ENCODE results near the gene ARL11.

ARL11 gene

DNA sequence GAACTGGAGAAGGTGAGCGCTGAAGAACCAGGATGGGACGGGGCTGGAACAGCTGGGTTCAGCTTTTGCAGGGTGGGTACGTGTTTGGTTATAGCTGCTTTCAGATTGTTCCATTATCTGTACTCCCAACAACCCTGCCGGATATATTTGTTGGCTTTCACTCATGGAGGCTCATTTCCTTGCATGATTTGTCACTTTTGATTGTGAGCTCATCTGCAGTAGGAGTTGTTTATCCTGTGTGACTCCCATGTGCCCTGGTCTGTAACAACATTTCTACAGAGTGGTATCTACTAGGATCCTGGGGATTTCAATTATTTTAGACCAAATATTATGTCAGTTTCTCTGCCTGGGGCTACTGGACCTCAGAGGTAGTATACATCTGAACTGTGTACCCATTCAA lies 5.4 kb downstream of the ARL11 start:
- H3K9me2 ChIP-seq (replicated peaks; ENCODE audit: insufficient read depth, low read length): no peaks in the 10 kb centered on the region
- no peaks in the 10 kb centered on the region for H3K4me1 ChIP-seq (ENCODE audit: low read length)
- no peaks in the 10 kb centered on the region for H4K20me1 ChIP-seq (ENCODE audit: insufficient read depth, low read length)
- H3K4me2 ChIP-seq (ENCODE audit: low read depth, low read length): no peak overlapping the region
- H3K79me2 ChIP-seq (ENCODE audit: low read length): no peaks in the 10 kb centered on the region
- TF ChIP-seq EZH2 (optimal IDR thresholded peaks at IDR 0.05; ENCODE audit: low read depth, low read length) (no peak), EZH2phosphoT487 (IDR thresholded peaks at IDR 0.05; ENCODE audit: low read length) (no peak)
- TF ChIP-seq, protein P1, sequence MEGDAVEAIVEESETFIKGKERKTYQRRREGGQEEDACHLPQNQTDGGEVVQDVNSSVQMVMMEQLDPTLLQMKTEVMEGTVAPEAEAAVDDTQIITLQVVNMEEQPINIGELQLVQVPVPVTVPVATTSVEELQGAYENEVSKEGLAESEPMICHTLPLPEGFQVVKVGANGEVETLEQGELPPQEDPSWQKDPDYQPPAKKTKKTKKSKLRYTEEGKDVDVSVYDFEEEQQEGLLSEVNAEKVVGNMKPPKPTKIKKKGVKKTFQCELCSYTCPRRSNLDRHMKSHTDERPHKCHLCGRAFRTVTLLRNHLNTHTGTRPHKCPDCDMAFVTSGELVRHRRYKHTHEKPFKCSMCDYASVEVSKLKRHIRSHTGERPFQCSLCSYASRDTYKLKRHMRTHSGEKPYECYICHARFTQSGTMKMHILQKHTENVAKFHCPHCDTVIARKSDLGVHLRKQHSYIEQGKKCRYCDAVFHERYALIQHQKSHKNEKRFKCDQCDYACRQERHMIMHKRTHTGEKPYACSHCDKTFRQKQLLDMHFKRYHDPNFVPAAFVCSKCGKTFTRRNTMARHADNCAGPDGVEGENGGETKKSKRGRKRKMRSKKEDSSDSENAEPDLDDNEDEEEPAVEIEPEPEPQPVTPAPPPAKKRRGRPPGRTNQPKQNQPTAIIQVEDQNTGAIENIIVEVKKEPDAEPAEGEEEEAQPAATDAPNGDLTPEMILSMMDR (IDR thresholded peaks at IDR 0.05; ENCODE audit: low read length): no peak
- no peak overlapping the region for H3K27ac ChIP-seq (ENCODE audit: low read length)
- H3F3A ChIP-seq (ENCODE audit: insufficient read depth, low read length): no peaks in the 10 kb centered on the region
- no peak overlapping the region for H3K9ac ChIP-seq (ENCODE audit: low read length)
- no peaks in the 10 kb centered on the region for H3K9me3 ChIP-seq (replicated peaks; ENCODE audit: insufficient read depth, low read length)
- no peaks in the 10 kb centered on the region for H3K27me3 ChIP-seq (replicated peaks; ENCODE audit: insufficient read depth, low read length)
- no peak overlapping the region for H2AFZ ChIP-seq (ENCODE audit: low read length)
- no peak for DNase-seq
- no peaks in the 10 kb centered on the region for H3K36me3 ChIP-seq (replicated peaks; ENCODE audit: insufficient read depth, low read length)
- no peak overlapping the region for H3K4me3 ChIP-seq (ENCODE audit: low read length)

DNA sequence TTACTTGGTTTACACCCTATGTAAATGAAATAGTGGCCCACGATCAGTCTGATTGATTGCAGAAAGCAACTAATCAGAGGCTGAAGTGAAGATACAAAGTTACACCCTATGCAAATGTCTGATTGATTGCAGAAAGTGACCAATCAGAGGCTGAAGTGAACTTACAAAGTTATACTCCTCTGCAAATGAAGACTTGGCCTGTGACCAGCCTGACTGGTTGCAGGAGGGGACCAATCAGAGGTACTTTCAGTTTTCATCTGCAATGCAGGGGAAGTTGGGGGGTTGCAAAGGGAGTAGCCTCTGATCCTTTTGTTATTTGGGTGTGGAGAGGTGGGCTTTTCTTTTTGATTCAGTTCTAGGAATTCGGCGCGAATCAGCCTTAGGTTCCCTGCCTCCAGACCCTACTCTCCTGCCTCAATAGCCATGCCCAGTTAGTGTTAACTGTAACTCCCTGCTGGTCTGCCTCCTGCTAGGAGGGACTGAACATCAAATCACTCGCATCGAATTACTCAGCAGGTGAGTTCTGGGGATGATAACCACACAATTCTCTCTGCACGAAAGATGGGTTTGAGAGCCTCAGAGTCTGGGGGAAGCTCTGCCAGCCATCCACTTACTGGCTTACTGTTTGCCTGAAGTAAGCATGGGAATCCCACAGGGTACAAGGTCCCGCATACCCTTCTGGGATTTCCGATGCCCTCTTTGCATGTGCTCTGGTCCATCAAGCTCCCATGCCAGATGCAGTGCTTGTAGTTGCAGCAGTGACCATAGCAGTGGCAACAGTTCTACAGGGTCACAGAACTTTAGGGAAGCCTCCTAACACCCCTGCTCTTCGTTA lies 7.5 kb downstream of the ARL11 start:
- H3K4me2 ChIP-seq (ENCODE audit: low read depth, low read length): no peak overlapping the region
- H4K20me1 ChIP-seq (ENCODE audit: insufficient read depth, low read length): no peaks in the 10 kb centered on the region
- H3K9ac ChIP-seq (ENCODE audit: low read length): no peak overlapping the region
- no peak for DNase-seq
- no peaks in the 10 kb centered on the region for H3K4me1 ChIP-seq (ENCODE audit: low read length)
- H2AFZ ChIP-seq (ENCODE audit: low read length): no peak overlapping the region
- no peak overlapping the region for H3K4me3 ChIP-seq (ENCODE audit: low read length)
- H3K9me3 ChIP-seq (replicated peaks; ENCODE audit: insufficient read depth, low read length): no peaks in the 10 kb centered on the region
- H3K36me3 ChIP-seq (replicated peaks; ENCODE audit: insufficient read depth, low read length): no peaks in the 10 kb centered on the region
- H3K79me2 ChIP-seq (ENCODE audit: low read length): no peaks in the 10 kb centered on the region
- TF ChIP-seq, protein P1 (IDR thresholded peaks at IDR 0.05; ENCODE audit: low read length): no peak
- TF ChIP-seq EZH2phosphoT487 (IDR thresholded peaks at IDR 0.05; ENCODE audit: low read length) (no peak), EZH2 (optimal IDR thresholded peaks at IDR 0.05; ENCODE audit: low read depth, low read length) (no peak)
- H3K27ac ChIP-seq (ENCODE audit: low read length): no peak overlapping the region
- H3F3A ChIP-seq (ENCODE audit: insufficient read depth, low read length): no peaks in the 10 kb centered on the region
- no peaks in the 10 kb centered on the region for H3K27me3 ChIP-seq (replicated peaks; ENCODE audit: insufficient read depth, low read length)
- H3K9me2 ChIP-seq (replicated peaks; ENCODE audit: insufficient read depth, low read length): no peaks in the 10 kb centered on the region

DNA sequence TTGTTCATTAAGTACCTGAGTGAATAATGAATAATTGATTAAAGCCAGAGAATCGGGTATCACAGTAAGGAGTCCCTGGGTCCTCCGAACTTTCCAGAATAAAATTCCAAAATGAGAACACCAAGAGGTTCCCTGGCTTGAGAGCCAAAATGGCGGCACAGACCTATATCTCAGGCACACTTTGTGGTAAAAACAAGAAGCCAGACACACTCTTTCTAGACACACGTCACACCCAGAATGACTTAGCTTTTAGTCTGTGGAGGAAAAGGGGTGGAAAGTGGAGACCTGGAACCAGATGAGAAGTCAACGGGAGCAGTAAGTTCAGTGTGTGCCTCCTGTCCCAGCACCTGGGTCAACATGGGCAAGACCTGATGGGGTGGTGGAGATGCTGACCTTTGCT lies 8.4 kb downstream of the ARL11 start:
- no peaks in the 10 kb centered on the region for H3K9me3 ChIP-seq (replicated peaks; ENCODE audit: insufficient read depth, low read length)
- DNase-seq: no peak
- H3K36me3 ChIP-seq (replicated peaks; ENCODE audit: insufficient read depth, low read length): no peaks in the 10 kb centered on the region
- no peak overlapping the region for H3K4me2 ChIP-seq (ENCODE audit: low read depth, low read length)
- H3K9ac ChIP-seq (ENCODE audit: low read length): no peak overlapping the region
- no peaks in the 10 kb centered on the region for H4K20me1 ChIP-seq (ENCODE audit: insufficient read depth, low read length)
- H3K79me2 ChIP-seq (ENCODE audit: low read length): no peaks in the 10 kb centered on the region
- H3K4me3 ChIP-seq (ENCODE audit: low read length): no peak overlapping the region
- H2AFZ ChIP-seq (ENCODE audit: low read length): no peak overlapping the region
- H3K27ac ChIP-seq (ENCODE audit: low read length): no peak overlapping the region
- TF ChIP-seq EZH2 (optimal IDR thresholded peaks at IDR 0.05; ENCODE audit: low read depth, low read length): no peak
- no peak for TF ChIP-seq EZH2phosphoT487 (IDR thresholded peaks at IDR 0.05; ENCODE audit: low read length)
- TF ChIP-seq, protein P1 (IDR thresholded peaks at IDR 0.05; ENCODE audit: low read length): no peak
- H3F3A ChIP-seq (ENCODE audit: insufficient read depth, low read length): no peaks in the 10 kb centered on the region
- H3K9me2 ChIP-seq (replicated peaks; ENCODE audit: insufficient read depth, low read length): no peaks in the 10 kb centered on the region
- no peaks in the 10 kb centered on the region for H3K4me1 ChIP-seq (ENCODE audit: low read length)
- no peaks in the 10 kb centered on the region for H3K27me3 ChIP-seq (replicated peaks; ENCODE audit: insufficient read depth, low read length)

Measured in MM.1S (cell line).